Measurements from ENCODE around the gene INO80E. TPM values are rescaled to one million over a fixed set of nuclear protein-coding genes. Genes with fewer than 3 reads are reported as not detected.
A peak's percentile ranks its signal among the peaks of the same experiment; 100 is the strongest.

The INO80E gene
- total RNA-seq, 1 experiment from 2014 or later: 94.1 TPM

GRCh38 chr16:30003670-30004423, 7.8 kb downstream of the INO80E start:
- no peak overlapping the region for H2BK120ac ChIP-seq (ENCODE audit: low read depth, low read length, poor library complexity, severe bottlenecking)
- no peak overlapping the region for H3K4ac ChIP-seq (ENCODE audit: low read depth, low read length)
- H4K20me1 ChIP-seq (ENCODE audit: control insufficient read depth, insufficient read depth, insufficient read length): no peaks in the 10 kb centered on the region
- H2BK15ac ChIP-seq (ENCODE audit: low read depth, low read length): no peak overlapping the region
- H2BK12ac ChIP-seq (ENCODE audit: insufficient read length, low read depth, low read length): no peak overlapping the region
- no peak overlapping the region; the same call in 1 of the 2 replicates for H3K14ac ChIP-seq (ENCODE audit: insufficient read depth, low read length)
- H3K4me3 Mint-ChIP-seq: peak overlapping the region in 1 of 2 experiments; percentile 17; a peak in 2 of 5 replicates
- H4K8ac ChIP-seq (replicated peaks; ENCODE audit: insufficient read length, low read depth, low read length): no peak overlapping the region
- H3K23me2 ChIP-seq (ENCODE audit: insufficient read length, low read depth, low read length, poor library complexity, severe bottlenecking): peaks cover 5% of the 10 kb centered on the region
- TF ChIP-seq CTCF (conservative IDR thresholded peaks at IDR 0.05): no peak
- H3K4me1 Mint-ChIP-seq: peaks cover 0 to 19% of the 10 kb centered on the region in 2 experiments; a peak in 2 of 4 replicates
- H2AK5ac ChIP-seq (ENCODE audit: insufficient read length, low read length): no peak overlapping the region
- no peak overlapping the region for H4K91ac ChIP-seq (ENCODE audit: insufficient read length, low read depth, low read length)
- H3K56ac ChIP-seq (ENCODE audit: insufficient read length, low read depth, low read length): no peak overlapping the region
- no peak overlapping the region for H3K4me2 ChIP-seq (ENCODE audit: insufficient read depth, insufficient read length, low read length)
- H3K36me3 Mint-ChIP-seq (ENCODE audit: insufficient read depth in 1 of 3, low read depth in 3 of 3): peaks cover 20 to 38% (median 24%) of the 10 kb centered on the region in 3 experiments
- no peak for DNase-seq
- no peaks in the 10 kb centered on the region for H3K9me3 ChIP-seq (ENCODE audit: control insufficient read depth, low read depth, low read length)
- peaks cover 9% of the 10 kb centered on the region for H3K27me3 Mint-ChIP-seq (ENCODE audit: low read depth)
- no peak overlapping the region for H3K18ac ChIP-seq (ENCODE audit: insufficient read length, low read depth, low read length)
- H3K27me3 ChIP-seq (ENCODE audit: insufficient read depth, low read length): no peaks in the 10 kb centered on the region
- no peaks in the 10 kb centered on the region for H3K79me1 ChIP-seq (ENCODE audit: insufficient read depth, low read depth, low read length, poor library complexity, severe bottlenecking)
- no peak overlapping the region for H3T11ph ChIP-seq (ENCODE audit: low read length)
- no CpG with 5 or more reads among the region's 17 CpGs for WGBS (ENCODE audit: extremely low coverage, insufficient read length, low lambda C conversion rate)
- no peaks in the 10 kb centered on the region for H3K79me2 ChIP-seq (ENCODE audit: insufficient read depth, low read length)
- H3K9me3 Mint-ChIP-seq: no peaks in the 10 kb centered on the region; a peak in 1 of 5 replicates
- no peak overlapping the region for H2BK5ac ChIP-seq (ENCODE audit: insufficient read length, low read length)
- no peak overlapping the region for H2AFZ ChIP-seq (ENCODE audit: low read length)
- H3K23ac ChIP-seq (ENCODE audit: insufficient read length, low read depth, low read length): no peak overlapping the region
- no peak overlapping the region for H4K5ac ChIP-seq (ENCODE audit: insufficient read length, low read depth, low read length)
- 0 out of 2 replicates have a peak, but pooled peaks cover 2% of the 10 kb centered on the region for H3K4me1 ChIP-seq (ENCODE audit: insufficient read depth, low read length)
- no peak overlapping the region for H3K9ac ChIP-seq (ENCODE audit: extremely low read depth, insufficient read length, low read length)
- no peak overlapping the region for H3K27ac ChIP-seq (ENCODE audit: insufficient read length, low read depth, low read length)
- H3K27ac Mint-ChIP-seq: peak overlapping the region in 1 of 3 experiments; percentile 63; a peak in 2 of 7 replicates
- no peak overlapping the region for H2BK20ac ChIP-seq (ENCODE audit: low read depth, low read length, poor library complexity, severe bottlenecking)
